NCI-H774 (cell line): ENCODE measurements around the gene PPFIBP1.

ENCODE experiments used
- DNase-seq: peaks from one replicate; lab custom pipeline; 2025; lab: John Stamatoyannopoulos, UW

PPFIBP1 gene

DNA sequence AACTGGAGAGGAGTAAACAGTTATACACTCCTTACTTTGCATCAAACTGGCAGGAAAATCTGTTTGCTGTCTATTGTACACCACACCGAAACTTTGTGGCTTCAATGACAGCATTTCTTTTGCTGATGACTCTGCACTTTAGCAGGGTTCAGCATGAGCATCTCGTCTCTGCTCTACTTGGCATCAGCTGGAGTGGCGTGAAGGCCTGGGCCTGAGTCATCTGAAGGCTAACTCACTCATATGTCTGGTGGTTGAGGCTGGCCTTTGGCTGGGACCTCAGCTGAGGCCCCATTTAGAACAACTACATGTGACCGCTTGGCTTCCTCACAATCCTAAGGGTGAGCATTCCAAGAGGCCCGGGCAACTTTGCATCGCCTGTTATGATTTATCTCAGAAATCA, 143.5 kb downstream of the PPFIBP1 start:
- DNase-seq: no peak

DNA sequence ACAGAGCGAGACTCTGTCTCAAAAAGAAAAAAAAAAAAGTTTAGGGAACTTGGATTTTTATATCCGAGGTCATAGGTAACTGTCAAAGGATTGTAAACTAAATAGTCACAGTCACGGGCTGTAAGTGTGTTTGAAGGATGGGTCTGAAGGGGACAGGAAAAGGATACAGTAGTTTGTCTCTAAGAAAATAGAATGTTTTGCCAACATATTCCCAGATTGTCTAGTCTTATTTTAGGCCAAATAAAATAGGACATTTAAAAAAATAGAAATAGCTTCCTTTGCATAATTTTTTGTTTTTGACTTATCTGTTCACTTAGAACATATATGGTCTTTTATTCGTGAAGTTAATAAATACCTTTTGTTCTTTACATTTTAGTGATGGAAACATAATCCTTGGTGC, 148.0 kb downstream of the PPFIBP1 start:
- no peak for DNase-seq

DNA sequence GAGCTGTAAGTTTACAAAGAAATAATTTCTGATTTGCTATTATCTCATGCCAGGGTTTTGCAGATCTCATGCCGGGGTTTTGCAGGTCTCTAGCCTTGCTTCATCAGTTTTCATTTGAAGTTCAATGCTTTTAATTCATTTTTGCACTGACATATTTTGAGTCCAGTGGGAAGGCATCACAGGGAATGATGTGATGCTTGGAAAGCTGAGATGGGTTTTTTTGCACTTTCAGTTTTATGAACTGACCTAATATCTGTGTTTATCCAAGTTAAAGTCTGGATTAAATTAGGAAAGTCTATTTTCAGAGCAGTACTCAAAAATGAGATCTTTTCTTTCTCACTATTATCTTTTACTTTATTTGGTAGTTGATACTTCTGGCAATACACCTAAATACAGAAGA, 148.6 kb downstream of the PPFIBP1 start:
- no peak for DNase-seq

- DNase-seq: no peak
Measured at GRCh38 chr12:27673101-27673718, 149.2 kb downstream of the PPFIBP1 start.

DNA sequence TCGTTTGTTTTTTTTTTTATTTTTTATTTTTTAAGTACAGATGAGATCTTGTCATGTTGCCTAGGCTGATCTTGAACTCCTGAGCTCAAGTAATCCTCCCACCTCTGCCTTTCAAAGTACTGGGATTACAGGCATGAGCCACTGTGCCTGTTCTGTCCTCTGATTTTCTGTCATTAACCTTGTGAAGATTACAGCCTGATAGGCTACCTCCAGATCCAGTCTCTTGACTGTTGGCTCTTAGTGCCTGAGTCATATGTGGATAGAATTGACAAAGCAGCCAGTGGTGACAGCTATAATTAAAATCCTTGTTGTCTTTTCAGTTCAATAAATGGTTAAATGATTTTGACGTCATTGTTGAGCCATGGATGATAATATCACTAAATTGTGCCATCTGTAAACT, 151.0 kb downstream of the PPFIBP1 start:
- DNase-seq: no peak

DNA sequence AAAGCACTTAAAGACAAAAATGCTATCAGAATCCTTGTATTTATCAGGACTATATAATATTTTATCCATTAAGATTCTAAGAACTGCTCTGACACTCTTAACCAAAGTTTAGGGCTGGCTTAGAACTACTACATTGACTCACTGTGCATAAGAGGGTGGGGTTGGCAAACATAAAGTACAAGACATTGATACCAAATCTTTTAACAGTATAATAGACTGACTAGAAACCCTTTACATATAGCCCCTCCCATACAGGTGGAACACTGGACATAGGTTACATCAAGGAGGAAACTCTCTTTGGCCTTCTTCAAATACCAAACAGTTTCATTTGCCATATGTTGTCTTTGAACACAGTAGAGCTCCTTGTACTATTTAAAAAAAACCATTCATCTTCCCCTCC, 156.6 kb downstream of the PPFIBP1 start:
- no peak for DNase-seq

GRCh38 chr12:27682534-27682933, 158.5 kb downstream of the PPFIBP1 start:
- no peak for DNase-seq

DNA sequence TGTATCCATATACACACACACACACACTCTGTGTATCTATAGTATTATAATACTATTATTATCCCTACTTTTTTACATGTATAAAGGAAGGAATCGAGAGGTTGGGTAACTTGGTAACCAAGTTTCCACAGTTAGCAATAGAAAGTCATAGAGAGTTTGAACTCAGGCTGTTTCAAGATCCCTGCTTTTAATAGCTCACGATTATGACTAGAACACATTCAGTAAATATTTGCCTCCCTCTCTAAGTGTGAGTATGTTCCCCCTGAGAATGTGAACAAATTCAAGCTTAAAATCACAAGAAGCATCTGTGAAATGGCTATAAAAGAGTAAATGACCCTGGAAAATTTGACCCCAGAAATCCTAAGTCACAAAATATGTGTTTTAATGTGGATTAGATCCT, 161.3 kb downstream of the PPFIBP1 start:
- no peak for DNase-seq

DNA sequence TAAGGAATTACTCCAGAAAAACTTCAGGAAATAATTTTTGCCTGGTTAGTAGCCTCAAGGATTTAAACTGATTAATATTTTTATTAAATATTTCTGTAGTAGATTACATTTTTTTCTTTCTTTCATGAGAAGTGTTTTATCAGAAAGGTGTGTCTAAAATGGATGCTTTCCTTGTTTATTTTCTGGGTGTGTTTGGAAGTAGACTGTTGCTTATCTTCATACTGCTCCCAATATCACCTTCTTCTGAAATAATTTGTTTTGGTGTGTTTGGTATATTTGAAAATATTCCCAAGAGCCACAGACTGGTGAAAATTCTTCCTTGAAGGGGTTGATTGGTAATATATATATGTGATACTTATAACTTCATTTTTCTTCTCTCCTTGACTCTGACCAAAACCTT, 162.1 kb downstream of the PPFIBP1 start:
- no peak for DNase-seq

- DNase-seq: no peak
Measured at GRCh38 chr12:27688671-27689070, 164.7 kb downstream of the PPFIBP1 start.

DNA sequence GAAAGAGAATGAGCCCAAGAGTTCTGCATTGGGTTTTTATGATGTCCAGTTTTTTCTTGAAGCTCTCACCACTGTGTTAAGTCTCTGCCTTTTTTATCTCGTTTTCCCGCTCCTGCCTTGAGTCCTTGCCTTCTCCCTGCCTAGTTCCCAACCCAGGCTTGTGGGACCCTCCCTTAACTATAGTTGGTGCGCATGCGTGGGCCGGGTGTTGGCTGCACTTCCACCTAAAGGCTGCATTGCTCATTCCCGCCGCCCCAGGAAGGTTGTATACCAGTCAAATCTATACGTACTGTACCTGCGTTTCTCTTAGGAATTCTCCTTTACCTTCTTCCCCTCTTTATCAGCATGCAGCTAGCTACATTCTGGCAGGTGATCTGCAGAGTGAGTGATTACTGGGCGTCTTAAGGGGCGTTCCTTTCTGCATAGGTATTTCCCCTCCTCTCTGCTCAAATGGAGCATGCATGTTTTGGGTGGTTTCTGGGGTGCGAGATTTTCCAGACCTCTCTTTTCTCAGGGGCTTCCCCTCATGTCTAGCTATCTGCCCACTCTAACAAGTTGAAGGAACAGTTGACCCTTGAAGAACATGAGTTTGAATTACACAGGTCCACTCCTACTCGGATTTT, 165.7 kb downstream of the PPFIBP1 start:
- no peak for DNase-seq

DNA sequence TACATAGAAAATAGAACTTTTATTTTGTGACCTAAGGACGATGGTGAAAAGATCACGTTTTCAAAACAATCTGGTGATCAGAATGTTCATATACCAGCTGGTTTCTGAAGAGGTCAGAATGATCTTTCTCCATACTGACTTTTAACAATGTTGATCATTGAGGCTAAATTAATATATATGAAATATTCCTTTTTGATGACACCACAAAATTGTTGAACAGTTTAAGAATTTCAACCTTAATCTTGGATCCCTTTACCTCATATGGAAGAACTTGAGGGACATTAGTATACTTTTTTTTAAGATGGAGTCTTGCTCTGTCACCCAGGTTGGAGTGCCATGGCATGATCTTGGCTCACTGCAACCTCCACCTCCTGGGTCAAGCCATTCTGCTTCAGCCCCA, 169.4 kb downstream of the PPFIBP1 start:
- DNase-seq: no peak

GRCh38 chr12:27695556-27696292, 171.7 kb downstream of the PPFIBP1 start:
- no peak for DNase-seq

DNA sequence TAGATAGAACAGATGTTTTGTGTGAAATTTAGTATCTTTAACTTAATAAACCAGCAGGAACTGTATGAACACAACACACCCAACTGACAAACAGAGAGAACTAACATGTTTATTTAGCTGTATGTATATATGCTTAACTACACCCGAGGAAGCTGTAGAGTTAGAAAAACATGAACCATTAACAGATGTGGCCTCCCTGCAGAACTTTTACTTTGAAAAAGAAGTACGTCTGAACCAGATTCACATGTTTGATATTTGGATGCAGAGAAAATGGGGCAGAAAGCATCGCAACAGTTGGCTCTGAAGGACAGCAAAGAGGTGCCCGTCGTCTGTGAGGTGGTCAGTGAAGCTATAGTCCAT, 172.3 kb downstream of the PPFIBP1 start, which contains the start of gene REP15:
REP15 (plus strand) TSS at position 155 of the 360 bp plus-strand sequence; CDS start at position 271, 116 bp downstream.
- no peak for DNase-seq

DNA sequence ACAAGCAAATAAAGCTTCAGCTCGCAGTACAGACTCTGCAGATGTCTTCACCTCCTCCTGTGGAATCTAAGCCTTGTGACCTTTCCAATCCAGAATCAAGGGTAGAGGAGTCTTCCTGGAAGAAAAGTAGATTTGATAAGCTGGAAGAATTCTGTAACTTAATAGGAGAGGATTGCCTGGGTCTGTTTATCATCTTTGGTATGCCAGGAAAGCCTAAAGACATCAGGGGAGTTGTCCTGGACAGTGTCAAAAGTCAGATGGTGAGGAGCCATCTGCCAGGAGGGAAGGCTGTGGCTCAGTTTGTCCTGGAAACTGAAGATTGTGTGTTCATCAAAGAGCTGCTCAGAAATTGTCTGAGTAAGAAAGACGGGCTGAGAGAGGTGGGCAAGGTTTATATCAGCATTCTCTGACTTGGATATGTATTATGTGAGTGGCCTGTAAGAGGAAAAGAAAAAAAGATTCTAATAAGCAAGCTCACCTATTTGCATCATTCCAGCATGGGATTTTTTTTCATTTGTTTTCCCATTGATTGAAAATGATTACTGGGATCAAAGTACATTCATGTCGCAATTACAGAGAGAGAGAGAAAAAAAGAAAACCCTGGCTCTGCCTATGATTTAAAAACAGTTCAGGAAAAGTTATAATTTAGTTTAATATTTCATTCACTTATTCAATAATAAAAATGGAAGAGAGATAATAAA, 173.0 kb downstream of the PPFIBP1 start:
- DNase-seq: no peak

DNA sequence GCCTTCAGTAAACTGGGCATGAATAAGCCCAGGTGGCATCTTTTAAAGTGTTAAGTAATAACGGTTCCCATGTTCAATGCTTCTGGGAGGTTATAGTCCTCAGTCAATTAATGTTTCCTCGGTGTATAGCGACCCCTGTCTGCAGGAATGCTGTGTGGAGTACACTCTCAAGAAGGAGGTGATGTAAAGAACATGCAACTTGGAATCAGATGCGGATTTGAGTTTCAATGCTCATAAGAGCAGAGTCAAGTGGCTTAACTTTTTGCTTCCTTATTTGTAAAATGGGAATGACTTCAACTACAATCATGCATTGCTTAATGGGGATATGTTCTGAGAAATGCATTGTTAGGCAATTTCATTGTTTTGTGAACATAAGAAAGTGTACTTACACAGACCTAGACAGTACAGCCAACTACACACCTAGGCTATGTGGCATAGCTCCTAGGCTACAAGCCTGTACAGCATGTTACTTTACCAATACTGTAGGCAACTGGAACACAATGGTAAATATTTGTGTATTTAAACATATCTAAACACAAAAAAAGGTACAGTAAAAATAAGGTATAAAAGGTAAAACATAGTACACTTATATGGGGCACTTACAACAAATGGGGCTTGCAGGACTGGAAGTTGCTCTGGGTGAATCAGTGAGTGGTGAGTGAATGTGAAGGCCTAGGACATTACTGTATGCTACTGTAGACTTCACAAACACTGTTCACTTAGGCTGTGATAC, 179.9 kb downstream of the PPFIBP1 start:
- DNase-seq: peak; percentile 55

DNA sequence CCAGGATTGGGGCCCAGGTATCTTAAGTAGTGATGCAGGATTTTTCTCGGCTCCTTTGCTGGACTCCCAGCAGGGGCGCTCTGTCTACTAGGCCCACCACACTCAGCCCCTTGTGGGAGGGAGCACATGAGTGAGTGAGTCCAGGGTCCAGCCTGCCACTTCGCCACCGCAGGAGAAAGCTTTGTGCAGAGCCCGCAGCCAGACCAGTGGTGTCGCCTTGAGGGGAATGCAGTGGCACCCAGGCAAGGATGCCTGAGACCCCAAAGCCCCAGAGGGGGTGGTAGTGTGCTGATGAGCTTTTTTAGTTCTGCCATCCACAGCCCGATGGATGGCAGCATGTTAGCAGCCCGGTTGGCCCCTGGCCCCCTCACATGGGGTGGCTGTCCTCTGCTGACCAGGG, 181.3 kb downstream of the PPFIBP1 start:
- DNase-seq: no peak

DNA sequence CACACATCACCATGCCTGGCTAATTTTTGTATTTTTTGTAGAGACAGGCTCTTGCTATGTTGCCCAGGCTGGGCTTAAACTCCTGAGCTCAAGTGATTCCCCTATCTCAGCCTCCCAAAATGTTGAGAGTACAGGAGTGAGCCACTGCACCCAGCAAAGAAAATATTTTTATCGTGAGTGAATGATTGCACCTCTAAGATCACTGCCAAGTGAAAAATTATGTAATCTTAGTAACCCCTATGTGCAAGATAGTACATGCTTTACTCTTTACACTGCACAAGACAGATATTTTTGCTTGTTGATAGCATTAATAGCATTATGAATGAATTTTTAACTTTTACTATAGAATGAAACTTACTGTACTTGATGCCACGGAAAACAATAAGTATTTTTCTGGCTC, 183.2 kb downstream of the PPFIBP1 start:
- no peak for DNase-seq

GRCh38 chr12:27709212-27709931, 185.4 kb downstream of the PPFIBP1 start:
- DNase-seq: no peak

DNA sequence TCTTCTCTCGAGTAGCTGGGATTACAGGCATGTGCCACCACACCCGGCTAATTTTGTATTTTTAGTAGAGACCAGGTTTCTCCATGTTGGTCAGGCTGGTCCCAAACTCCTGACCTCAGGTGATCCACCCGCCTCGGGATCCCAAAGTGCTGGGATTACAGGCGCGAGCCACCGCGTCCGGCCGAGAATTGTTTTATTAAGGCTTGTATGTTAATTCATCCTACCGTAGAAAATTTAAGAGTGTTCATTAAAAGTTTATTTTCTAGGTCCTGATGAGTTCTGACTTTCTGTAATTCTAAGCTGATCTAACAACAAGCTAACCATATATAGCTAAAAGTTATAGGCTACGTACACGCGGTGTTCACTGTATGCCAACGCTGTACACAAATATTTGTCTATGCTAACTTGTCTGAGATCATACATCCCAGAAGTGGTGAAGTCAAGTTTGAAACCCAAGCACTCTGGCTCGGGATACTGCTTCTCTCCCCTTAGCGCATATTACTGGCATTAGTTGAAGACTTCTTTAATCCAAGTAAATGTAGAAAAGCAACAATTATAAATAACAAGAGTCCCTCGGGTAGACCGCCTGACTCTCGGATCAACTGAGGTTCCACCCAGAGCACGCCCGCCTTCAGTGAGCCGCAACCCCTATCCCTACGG, 186.1 kb downstream of the PPFIBP1 start:
- DNase-seq: peak; percentile 72
